Measurements from ENCODE around the gene BID. TPM values are rescaled to one million over a fixed set of nuclear protein-coding genes. Genes with fewer than 3 reads are reported as not detected.

Gene BID
- total and polyA plus RNA-seq, 5 donors from 2014 or later = 17.6 to 84.0 (median 64.3) TPM

DNA sequence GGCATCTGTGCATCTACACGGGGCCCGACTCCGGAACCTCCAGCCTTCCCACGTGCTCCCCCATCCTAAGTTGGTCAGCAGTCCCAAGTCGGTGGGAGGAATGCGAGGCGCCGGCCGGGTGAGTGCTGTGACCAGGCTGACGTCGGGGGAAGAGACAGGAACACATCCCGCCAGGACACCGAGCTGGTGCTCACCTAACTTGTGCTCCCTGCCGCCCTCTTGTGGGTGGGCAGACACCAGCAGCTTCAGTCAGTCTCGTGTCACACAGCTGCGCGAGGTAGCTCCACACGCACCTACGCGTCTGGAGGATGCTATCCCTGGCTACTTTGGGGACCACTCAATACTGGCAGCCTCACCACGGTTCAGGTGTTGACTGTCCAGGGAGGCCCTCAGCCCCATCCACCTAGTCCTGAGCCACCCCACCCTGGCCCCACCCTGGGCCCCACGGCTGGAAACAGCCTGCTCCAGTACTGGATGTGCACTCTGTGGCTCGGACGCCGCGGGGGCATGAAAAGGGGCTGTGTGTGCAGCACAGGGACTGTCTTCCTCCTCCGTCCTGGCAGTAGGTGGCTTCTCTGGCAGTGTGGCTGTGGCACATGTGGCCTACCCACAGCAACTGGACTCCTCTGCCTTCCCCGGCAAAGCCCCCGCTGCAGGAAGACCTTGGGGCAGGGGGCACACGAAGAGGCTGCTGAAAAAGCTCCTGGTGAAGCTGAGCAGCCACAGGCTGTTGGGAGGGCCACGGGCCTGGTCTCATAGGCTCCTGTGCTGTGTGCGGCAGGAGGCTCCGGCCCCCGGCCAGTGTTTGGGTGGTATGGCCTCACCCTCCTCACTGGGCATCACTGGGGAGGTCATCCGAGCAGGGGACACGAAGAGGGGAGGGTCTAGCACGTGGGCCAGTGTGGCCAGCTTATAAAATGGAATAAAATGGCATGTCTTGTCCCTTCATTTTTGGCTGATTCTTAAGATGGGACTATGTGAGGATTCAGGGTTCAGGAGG is 11.2 kb upstream of the BID start:
- peak; percentile 49 to 65 (median 64) for DNase-seq
- Mint-ChIP-seq H3K4me1 (peaks cover 0 to 14% (median 7%) of the 10 kb centered on the region in 4 donors), H3K36me3 (no peaks in the 10 kb centered on the region), H3K27ac (no peak overlapping the region), H3K27me3 (no peaks in the 10 kb centered on the region), H3K4me3 (no peak overlapping the region), H3K9me3 (no peaks in the 10 kb centered on the region)
- H3K27me3 ChIP-seq (ENCODE audit: control insufficient read depth, insufficient read depth, low read length) = no peaks in the 10 kb centered on the region
- H3K36me3 ChIP-seq (ENCODE audit: control insufficient read depth, insufficient read depth, low read length) = peaks cover 4% of the 10 kb centered on the region
- H3K27ac ChIP-seq (ENCODE audit: insufficient read depth, low read length, poor library complexity, severe bottlenecking) = no peak overlapping the region
- H3K4me3 ChIP-seq (ENCODE audit: low read depth, low read length) = no peak overlapping the region
- ATAC-seq (ENCODE audit: low read depth in 2 of 2) = peak in 1 of 2 donors; percentile 32
- H3K4me1 ChIP-seq (ENCODE audit: control insufficient read depth, insufficient read depth, low read length, poor library complexity, severe bottlenecking) = peaks cover 11% of the 10 kb centered on the region
- no peaks in the 10 kb centered on the region for H3K9me3 ChIP-seq (ENCODE audit: control insufficient read depth in 2 of 2, low read length in 2 of 2)

DNA sequence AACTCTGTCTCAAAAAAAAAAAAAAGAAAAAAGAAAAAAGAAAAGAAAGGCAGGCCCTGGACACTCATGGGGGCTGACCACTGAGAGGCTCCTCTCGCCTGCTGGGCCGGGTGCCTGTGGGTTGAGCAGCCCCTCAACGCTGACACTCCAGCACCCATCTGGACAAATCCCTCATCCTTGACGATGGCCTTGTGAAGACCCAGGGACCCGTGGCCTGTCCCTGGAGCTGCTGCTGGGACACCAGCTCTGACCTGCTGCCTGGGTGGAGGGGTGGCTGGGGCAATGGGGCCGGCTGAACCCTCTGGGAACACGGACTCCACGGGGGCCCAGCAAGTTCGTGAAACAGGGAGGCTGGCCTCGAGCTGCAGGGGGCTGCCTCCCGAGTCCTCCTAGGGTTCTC is 10.5 kb upstream of the BID start:
- H3K4me3 Mint-ChIP-seq = no peak overlapping the region
- no peak overlapping the region for H3K27ac Mint-ChIP-seq
- H3K9me3 Mint-ChIP-seq = no peaks in the 10 kb centered on the region
- Histone ChIP-seq H3K27me3 (ENCODE audit: control insufficient read depth, insufficient read depth, low read length) (no peaks in the 10 kb centered on the region), H3K36me3 (ENCODE audit: control insufficient read depth, insufficient read depth, low read length) (peaks cover 1% of the 10 kb centered on the region), H3K9me3 (ENCODE audit: control insufficient read depth in 2 of 2, low read length in 2 of 2) (no peaks in the 10 kb centered on the region), H3K27ac (ENCODE audit: insufficient read depth, low read length, poor library complexity, severe bottlenecking) (no peak overlapping the region), H3K4me3 (ENCODE audit: low read depth, low read length) (no peak overlapping the region), H3K4me1 (ENCODE audit: control insufficient read depth, insufficient read depth, low read length, poor library complexity, severe bottlenecking) (peaks cover 18% of the 10 kb centered on the region)
- H3K36me3 Mint-ChIP-seq = no peaks in the 10 kb centered on the region
- H3K4me1 Mint-ChIP-seq = peaks cover 0 to 21% (median 11%) of the 10 kb centered on the region in 4 donors
- no peak for ATAC-seq (ENCODE audit: low read depth in 2 of 2)
- DNase-seq = no peak
- H3K27me3 Mint-ChIP-seq = no peaks in the 10 kb centered on the region

DNA sequence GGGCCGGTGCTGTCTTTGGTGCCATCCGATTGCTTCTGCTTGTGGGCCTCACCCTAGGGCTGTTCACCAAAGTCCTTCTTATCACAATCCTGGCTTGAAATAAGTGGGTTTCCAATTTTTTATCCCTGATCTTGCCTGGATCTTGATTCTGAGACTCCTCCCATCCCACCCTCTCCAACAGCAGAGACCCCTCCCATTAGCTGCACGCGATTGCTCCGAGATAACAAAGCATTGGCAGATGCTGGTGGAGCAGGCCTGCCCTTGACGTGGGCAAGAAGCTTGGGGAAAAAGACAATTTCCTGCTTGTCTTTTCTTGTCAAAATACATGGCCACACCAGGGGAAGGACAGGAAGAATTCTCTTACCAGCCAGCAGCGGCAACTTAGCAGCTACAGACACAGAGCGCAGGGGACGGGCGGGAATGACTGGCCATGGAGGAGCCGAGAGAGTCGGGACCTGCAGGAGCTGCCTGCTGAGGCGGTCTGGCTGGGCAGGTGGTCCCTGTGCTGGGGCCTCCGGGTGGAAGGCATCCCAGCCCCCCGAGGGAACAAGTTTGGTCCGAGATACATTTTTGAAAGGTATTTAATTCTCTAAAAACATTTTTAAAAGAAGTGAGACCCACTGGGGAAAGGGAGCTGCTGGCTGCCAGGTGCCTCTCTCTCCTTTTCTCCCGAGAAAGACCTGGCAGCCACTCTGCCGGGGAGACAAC is 9.7 kb upstream of the BID start:
- H3K4me3 ChIP-seq (ENCODE audit: low read depth, low read length) = no peak overlapping the region
- H3K36me3 Mint-ChIP-seq = peaks cover 2% of the 10 kb centered on the region
- H3K9me3 ChIP-seq (ENCODE audit: control insufficient read depth in 2 of 2, low read length in 2 of 2) = no peaks in the 10 kb centered on the region
- H3K36me3 ChIP-seq (ENCODE audit: control insufficient read depth, insufficient read depth, low read length) = no peaks in the 10 kb centered on the region
- peaks cover 0 to 28% (median 15%) of the 10 kb centered on the region in 4 donors for H3K4me1 Mint-ChIP-seq
- H3K27ac Mint-ChIP-seq = peak overlapping the region in 1 of 3 donors; percentile 32
- peaks cover 27% of the 10 kb centered on the region for H3K4me1 ChIP-seq (ENCODE audit: control insufficient read depth, insufficient read depth, low read length, poor library complexity, severe bottlenecking)
- H3K4me3 Mint-ChIP-seq = peak overlapping the region in 1 of 4 donors; percentile 63
- ATAC-seq (ENCODE audit: low read depth in 2 of 2) (no peak), DNase-seq (no peak)
- H3K27me3 Mint-ChIP-seq = no peaks in the 10 kb centered on the region
- H3K9me3 Mint-ChIP-seq = no peaks in the 10 kb centered on the region
- no peaks in the 10 kb centered on the region for H3K27me3 ChIP-seq (ENCODE audit: control insufficient read depth, insufficient read depth, low read length)
- no peak overlapping the region for H3K27ac ChIP-seq (ENCODE audit: insufficient read depth, low read length, poor library complexity, severe bottlenecking)

DNA sequence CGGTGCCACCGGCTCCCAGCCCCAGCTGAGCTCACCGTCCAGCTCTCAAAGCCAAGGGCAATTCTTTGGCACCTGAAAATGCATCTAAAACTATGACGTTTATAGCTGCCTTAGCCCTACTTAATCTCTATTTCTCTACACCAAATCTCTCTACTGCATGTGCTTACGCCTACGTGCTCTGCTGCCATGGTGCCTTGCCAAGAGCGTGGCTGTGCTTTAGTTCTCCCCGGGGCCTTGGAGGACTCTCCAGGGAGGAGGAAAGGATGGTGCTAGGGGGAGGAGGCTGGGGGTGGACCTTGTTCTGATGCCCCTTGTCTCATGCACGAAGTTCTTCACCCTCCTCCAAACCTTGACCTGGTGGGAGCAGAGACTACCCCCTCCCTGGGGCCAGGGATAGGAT is 9.0 kb upstream of the BID start:
- Mint-ChIP-seq H3K27me3 (no peaks in the 10 kb centered on the region), H3K4me1 (peaks cover 0 to 34% (median 17%) of the 10 kb centered on the region in 4 donors), H3K4me3 (peak overlapping the region in 2 of 4 donors; percentile 33 to 63), H3K36me3 (peaks cover 3% of the 10 kb centered on the region), H3K9me3 (no peaks in the 10 kb centered on the region), H3K27ac (peak overlapping the region in 1 of 3 donors; percentile 32)
- no peak for DNase-seq
- no peak overlapping the region for H3K4me3 ChIP-seq (ENCODE audit: low read depth, low read length)
- H3K4me1 ChIP-seq (ENCODE audit: control insufficient read depth, insufficient read depth, low read length, poor library complexity, severe bottlenecking) = peaks cover 33% of the 10 kb centered on the region
- ATAC-seq (ENCODE audit: low read depth in 2 of 2) = no peak
- H3K9me3 ChIP-seq (ENCODE audit: control insufficient read depth in 2 of 2, low read length in 2 of 2) = no peaks in the 10 kb centered on the region
- no peak overlapping the region for H3K27ac ChIP-seq (ENCODE audit: insufficient read depth, low read length, poor library complexity, severe bottlenecking)
- no peaks in the 10 kb centered on the region for H3K27me3 ChIP-seq (ENCODE audit: control insufficient read depth, insufficient read depth, low read length)
- H3K36me3 ChIP-seq (ENCODE audit: control insufficient read depth, insufficient read depth, low read length) = no peaks in the 10 kb centered on the region

DNA sequence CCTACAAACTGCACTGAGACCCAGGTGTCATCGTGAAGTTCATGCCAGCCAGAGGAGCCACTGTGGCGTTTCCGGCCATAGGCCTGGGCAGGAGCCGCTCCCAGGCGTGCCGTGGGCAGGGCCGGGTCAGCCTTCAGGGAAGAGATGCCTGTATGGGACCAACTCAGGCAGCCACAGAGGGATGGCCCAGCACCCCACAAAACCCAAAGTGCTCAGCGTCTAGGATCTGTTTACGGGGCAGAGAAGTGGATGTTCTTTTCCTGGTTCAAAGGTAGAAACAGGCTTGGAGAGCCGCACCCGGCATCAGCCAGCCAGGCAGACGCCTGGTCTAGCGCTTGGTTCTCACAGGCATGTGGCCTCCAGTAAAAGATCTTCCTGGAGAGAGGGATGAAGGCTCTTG is 8.4 kb upstream of the BID start:
- no peak overlapping the region for H3K27ac Mint-ChIP-seq
- Histone ChIP-seq H3K4me1 (ENCODE audit: control insufficient read depth, insufficient read depth, low read length, poor library complexity, severe bottlenecking) (peaks cover 40% of the 10 kb centered on the region), H3K27me3 (ENCODE audit: control insufficient read depth, insufficient read depth, low read length) (no peaks in the 10 kb centered on the region), H3K27ac (ENCODE audit: insufficient read depth, low read length, poor library complexity, severe bottlenecking) (no peak overlapping the region), H3K4me3 (ENCODE audit: low read depth, low read length) (no peak overlapping the region), H3K9me3 (ENCODE audit: control insufficient read depth in 2 of 2, low read length in 2 of 2) (no peaks in the 10 kb centered on the region), H3K36me3 (ENCODE audit: control insufficient read depth, insufficient read depth, low read length) (no peaks in the 10 kb centered on the region)
- H3K4me3 Mint-ChIP-seq = no peak overlapping the region
- no peaks in the 10 kb centered on the region for H3K9me3 Mint-ChIP-seq
- peaks cover 6% of the 10 kb centered on the region for H3K36me3 Mint-ChIP-seq
- no peaks in the 10 kb centered on the region for H3K27me3 Mint-ChIP-seq
- DNase-seq = no peak
- peaks cover 0 to 41% (median 20%) of the 10 kb centered on the region in 4 donors for H3K4me1 Mint-ChIP-seq
- ATAC-seq (ENCODE audit: low read depth in 2 of 2) = no peak

DNA sequence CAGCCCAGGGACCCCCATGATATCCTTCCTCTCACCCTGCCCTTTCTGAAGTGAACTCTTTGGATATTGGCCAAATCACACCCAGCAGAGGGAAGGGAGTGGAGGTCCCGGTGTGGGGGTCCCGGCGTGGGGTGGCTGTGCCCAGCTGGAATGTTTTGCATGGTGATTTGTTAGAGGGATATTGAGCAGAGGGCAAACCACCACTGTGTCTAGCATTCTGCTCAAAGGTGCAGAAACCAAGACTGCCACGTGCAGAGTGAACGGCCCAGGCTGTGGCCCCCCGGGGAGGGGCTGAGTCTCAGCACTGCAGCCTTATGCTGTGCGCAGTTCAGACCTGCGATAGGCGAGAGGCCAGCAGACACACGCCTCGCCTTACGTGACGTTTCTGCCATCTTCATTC is 7.9 kb upstream of the BID start:
- peaks cover 43% of the 10 kb centered on the region for H3K4me1 ChIP-seq (ENCODE audit: control insufficient read depth, insufficient read depth, low read length, poor library complexity, severe bottlenecking)
- H3K27me3 Mint-ChIP-seq = no peaks in the 10 kb centered on the region
- no peak for DNase-seq

DNA sequence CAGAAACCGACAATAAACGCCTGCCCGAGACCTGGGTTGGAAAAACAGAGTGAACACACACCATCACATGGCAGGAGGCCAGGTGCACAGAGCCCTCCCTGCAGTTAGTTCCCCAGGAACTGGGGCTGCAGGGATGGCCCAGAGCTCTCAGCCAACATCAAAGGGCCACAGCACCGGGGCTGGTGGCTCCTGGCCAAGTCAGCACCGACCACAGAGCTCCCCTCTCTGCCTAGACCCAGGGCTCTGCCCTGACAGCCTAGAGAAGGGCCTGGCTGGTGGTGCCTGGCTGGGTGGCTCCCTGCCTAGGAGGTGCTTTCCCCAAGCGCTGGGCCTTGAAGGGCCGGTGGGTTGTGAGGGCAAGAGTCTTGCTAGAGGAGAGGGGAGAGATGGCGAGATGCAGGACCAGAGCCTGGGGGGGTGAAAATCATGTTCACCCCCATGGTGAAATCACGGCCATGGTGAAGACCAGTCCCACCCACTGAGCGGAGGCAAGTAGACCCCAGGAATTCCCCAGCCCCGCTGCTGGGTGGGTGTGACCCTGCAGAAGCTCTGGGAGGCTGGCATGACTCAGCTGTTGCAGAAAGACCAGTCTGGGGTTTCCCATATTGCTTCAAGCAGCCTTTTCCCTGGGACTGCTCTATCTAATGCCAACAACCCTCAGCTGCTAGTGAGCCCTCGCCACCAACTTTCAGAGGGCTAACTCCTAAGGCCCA is 7.2 kb upstream of the BID start:
- H3K4me3 Mint-ChIP-seq = peak overlapping the region in 3 of 4 donors; percentile 43 to 66 (median 46)
- no peaks in the 10 kb centered on the region for H3K27me3 ChIP-seq (ENCODE audit: control insufficient read depth, insufficient read depth, low read length)

More for the DNA sequence above, 7.9 kb upstream of the BID start:
- Mint-ChIP-seq H3K4me1 (peaks cover 0 to 45% (median 23%) of the 10 kb centered on the region in 4 donors), H3K9me3 (no peaks in the 10 kb centered on the region), H3K36me3 (peaks cover 6% of the 10 kb centered on the region), H3K4me3 (no peak overlapping the region), H3K27ac (no peak overlapping the region)
- Histone ChIP-seq H3K36me3 (ENCODE audit: control insufficient read depth, insufficient read depth, low read length) (no peaks in the 10 kb centered on the region), H3K27me3 (ENCODE audit: control insufficient read depth, insufficient read depth, low read length) (no peaks in the 10 kb centered on the region), H3K27ac (ENCODE audit: insufficient read depth, low read length, poor library complexity, severe bottlenecking) (no peak overlapping the region), H3K4me3 (ENCODE audit: low read depth, low read length) (no peak overlapping the region), H3K9me3 (ENCODE audit: control insufficient read depth in 2 of 2, low read length in 2 of 2) (no peaks in the 10 kb centered on the region)
- ATAC-seq (ENCODE audit: low read depth in 2 of 2) = no peak

More for the DNA sequence above, 7.2 kb upstream of the BID start:
- Mint-ChIP-seq H3K27me3 (no peaks in the 10 kb centered on the region), H3K27ac (peak overlapping the region; percentile 67 to 82 (median 79)), H3K4me1 (peaks cover 0 to 51% (median 26%) of the 10 kb centered on the region in 4 donors), H3K9me3 (no peaks in the 10 kb centered on the region), H3K36me3 (peaks cover 6% of the 10 kb centered on the region)
- H3K9me3 ChIP-seq (ENCODE audit: control insufficient read depth in 2 of 2, low read length in 2 of 2) = no peaks in the 10 kb centered on the region
- no peak overlapping the region for H3K27ac ChIP-seq (ENCODE audit: insufficient read depth, low read length, poor library complexity, severe bottlenecking)
- no peak overlapping the region for H3K4me3 ChIP-seq (ENCODE audit: low read depth, low read length)
- no peaks in the 10 kb centered on the region for H3K36me3 ChIP-seq (ENCODE audit: control insufficient read depth, insufficient read depth, low read length)
- peak; percentile 29 to 36 for ATAC-seq (ENCODE audit: low read depth in 2 of 2)
- DNase-seq = peak in 2 of 3 donors; percentile 16 to 38
- peaks cover 50% of the 10 kb centered on the region for H3K4me1 ChIP-seq (ENCODE audit: control insufficient read depth, insufficient read depth, low read length, poor library complexity, severe bottlenecking)

All from CD4-positive, CD25-positive, alpha-beta regulatory T cell (primary cell).